NCI-H2196 treated with DMSO at 0.1 percent for 48 hours (cell line): ENCODE data around the gene SPEM2.
"Not testable (repeated sequence)": the region's sequence is repeated elsewhere in the genome, so short reads cannot be mapped to it uniquely, and the experiment has no call there.

Source experiments
- DNase-seq: peaks from one replicate; lab custom pipeline; 2025; ENCODE audit not compliant: unreplicated experiment; lab: John Stamatoyannopoulos, UW

SPEM2 gene

GRCh38 chr17:7468804-7469389 is 43.5 kb downstream of the SPEM2 start:
- no peak for DNase-seq

DNA sequence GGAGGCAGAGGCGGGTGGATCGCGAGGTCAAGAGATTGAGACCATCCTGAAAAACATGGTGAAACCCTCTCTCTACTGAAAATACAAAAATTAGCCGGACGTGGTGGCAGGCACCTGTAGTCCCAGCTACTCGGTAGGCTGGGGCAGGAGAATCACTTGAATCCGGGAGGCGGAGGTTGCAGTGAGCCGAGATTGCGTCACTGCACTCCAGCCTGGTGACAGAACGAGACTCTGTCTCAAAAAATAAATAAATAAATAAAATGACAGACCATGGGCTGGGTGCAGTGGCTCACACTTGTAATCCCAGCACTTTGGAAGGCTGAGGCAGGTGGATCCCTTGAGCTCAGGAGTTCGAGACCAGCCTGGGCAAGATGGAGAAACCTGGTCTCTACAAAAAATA is 44.4 kb downstream of the SPEM2 start:
- not testable (repeated sequence) for DNase-seq

DNA sequence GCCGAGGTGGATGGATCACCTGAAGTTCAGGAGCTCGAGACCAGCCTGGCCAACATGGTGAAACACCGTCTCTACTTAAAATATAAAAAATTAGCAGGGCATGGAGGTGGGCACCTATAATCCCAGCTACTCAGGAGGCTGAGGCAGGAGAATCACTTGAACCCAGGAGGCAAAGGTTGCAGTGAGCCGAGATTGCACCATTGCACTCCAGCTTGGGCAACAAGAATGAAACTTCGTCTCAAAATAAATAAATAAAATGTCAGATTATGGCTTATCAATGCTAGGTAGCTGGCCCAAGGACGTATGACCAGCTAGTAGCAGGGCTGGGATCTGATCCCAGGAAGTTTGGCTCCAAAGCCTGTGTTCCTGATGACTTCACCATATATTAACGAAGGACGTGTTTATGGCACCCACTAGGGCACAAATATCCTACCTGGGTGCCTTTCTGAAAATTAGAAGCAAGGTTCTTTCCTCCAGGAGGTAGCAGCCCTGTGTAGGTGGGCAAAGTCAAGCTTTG is 45.1 kb downstream of the SPEM2 start:
- not testable (repeated sequence) for DNase-seq

DNA sequence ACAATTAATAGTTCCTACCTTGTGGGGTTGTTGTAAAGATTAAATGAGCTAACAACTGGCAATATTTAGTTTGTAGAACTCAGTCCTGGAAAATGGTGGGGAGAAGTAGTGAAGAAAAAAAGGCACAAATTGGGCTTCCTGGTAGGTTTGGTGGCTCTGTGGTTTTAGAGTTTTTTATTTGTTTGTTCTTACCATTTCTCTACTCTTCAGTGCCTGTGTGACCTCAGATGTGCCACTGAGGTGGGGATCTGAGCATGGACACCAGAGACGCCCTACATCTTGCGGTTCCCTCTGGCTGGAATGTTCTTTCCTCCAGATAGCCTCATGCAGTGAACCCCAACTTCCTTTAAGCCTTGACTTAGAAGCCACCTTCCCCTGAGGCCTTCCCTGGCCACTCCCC is 46.3 kb downstream of the SPEM2 start:
- no peak for DNase-seq

- not testable (repeated sequence) for DNase-seq
Measured at GRCh38 chr17:7474767-7475166, 49.4 kb downstream of the SPEM2 start.

DNA sequence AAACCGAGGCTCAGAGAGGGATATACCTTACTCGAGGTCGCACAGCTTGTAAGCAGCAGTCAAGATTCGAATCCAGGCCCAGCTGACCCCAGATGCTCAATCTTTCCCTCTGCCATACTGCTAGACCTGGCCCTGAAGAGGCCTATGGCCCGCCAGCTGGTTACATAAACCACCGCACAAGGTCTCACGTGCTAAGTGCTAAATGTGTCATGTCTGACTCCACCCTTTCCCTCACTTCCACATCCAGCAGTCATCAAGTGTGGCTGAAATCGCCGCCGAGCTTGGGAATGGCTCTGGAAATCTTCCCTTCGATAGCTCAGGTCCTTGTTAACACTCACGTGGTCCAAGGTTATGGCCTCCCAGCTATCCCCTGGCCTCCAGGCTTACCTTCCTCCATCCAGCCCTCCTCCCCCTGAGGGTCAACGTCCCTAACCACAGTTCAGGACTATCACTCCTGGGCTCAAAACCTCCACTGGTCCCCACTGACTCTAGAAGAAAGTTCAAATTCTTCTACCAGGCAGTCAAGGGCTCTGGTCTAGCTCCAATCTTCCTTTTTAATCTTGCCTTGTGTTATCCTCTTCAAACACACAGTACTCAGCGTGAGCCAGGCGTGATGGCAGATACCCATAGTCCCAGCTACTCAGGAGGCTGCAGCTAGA is 50.5 kb downstream of the SPEM2 start:
- DNase-seq, result no peak

DNA sequence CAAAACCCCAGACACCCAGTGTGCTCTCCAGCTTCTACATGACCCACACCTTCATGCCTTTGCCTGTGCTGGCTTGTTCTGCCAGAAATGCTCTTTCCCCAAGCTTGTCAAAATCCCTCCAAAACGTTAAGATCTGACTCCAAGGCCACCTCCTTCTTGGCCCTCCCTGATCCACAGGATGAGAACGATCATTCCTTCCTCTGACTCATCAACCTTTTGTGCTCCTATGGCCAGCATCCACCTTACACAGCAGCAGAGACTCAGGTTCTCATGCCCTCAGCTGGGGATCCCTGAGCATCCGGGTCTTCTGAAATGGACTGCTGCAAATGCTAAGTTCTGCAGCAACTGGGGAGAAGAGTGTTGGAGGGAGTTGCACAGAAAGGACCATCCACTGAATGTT is 51.1 kb downstream of the SPEM2 start:
- DNase-seq, result no peak

GRCh38 chr17:7476951-7477350 is 51.5 kb downstream of the SPEM2 start:
- DNase-seq, result no peak
